C4-2B (cell line): Measurements from ENCODE around the gene SEPTIN8.

Experiments
- ZFX ChIP-seq: fragments of 450-650 bp; IDR thresholded peaks from 2 replicates; pipeline ENCODE4 v1.6.1; 2017
- TF ChIP-seq, protein P1 (sequence below): fragments of 450-650 bp; conservative IDR thresholded peaks from 2 replicates; pipeline ENCODE4 v1.5.1; 2017; ENCODE audit warnings: mild to moderate bottlenecking

DNA sequence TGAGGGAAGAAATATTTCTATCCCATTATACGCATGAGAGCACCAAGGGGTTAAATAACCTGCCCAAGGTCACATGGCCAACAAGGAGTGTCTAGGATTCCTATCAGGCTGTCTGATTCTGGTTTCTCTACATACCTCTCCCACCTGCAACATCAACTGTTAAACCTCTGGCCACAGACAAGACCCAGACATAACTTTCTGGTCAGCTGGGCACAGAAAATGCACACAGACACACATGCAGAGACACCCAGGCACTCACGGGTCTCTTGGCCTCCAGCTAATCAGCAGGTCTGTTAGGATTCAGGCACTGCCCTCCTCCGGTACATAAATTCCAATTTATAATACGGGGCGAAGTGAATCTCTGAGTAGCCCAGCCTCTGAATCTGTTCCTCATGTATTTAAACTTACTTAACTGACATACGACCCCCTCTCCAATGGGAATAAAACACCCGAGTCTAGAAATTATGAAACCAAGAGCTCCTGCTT lies 1.5 kb downstream of the SEPTIN8 start:
- TF ChIP-seq, protein P1, sequence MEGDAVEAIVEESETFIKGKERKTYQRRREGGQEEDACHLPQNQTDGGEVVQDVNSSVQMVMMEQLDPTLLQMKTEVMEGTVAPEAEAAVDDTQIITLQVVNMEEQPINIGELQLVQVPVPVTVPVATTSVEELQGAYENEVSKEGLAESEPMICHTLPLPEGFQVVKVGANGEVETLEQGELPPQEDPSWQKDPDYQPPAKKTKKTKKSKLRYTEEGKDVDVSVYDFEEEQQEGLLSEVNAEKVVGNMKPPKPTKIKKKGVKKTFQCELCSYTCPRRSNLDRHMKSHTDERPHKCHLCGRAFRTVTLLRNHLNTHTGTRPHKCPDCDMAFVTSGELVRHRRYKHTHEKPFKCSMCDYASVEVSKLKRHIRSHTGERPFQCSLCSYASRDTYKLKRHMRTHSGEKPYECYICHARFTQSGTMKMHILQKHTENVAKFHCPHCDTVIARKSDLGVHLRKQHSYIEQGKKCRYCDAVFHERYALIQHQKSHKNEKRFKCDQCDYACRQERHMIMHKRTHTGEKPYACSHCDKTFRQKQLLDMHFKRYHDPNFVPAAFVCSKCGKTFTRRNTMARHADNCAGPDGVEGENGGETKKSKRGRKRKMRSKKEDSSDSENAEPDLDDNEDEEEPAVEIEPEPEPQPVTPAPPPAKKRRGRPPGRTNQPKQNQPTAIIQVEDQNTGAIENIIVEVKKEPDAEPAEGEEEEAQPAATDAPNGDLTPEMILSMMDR: no peak
- TF ChIP-seq ZFX: no peak
